Prostate gland (tissue), 2 donors: ENCODE measurements around the gene OSCP1. TPM values are rescaled to one million over a fixed set of nuclear protein-coding genes. Genes with fewer than 3 reads are reported as not detected.

ENCODE experiments used
- DNase-seq: peaks from one replicate; pipeline ENCODE4 v3.0.0-alpha.2; 2019; ENCODE audit warnings: low spot score
- H3K27ac ChIP-seq, 2 donors: fragments of 200-600 bp; sonication (generic); 2 replicates each; pipeline ENCODE4 v1.5.1; 2017 to 2019
- H3K27me3 ChIP-seq: fragments of 200-600 bp; sonication (generic); replicated peaks from 2 replicates; pipeline ENCODE4 v1.5.1; 2019; ENCODE audit not compliant: insufficient read depth
- H3K36me3 ChIP-seq, 2 donors: fragments of 200-600 bp; sonication (generic); 1 replicate in 1 of 2; 2 replicates in 1 of 2; pipeline versions ENCODE4 v1.5.1 to v1.8.1; 2017 to 2019
- H3K4me1 ChIP-seq: fragments of 200-600 bp; sonication (generic); replicated peaks from 2 replicates; pipeline ENCODE4 v1.5.1; 2019
- H3K4me3 ChIP-seq, 2 donors: fragments of 200-600 bp; sonication (generic); 2 replicates each; pipeline ENCODE4 v1.5.1; 2017 to 2019
- H3K9me3 ChIP-seq: fragments of 200-600 bp; sonication (generic); 2 replicates; pipeline ENCODE4 v1.5.1; 2017
- POLR2A ChIP-seq: fragments of 450-650 bp; IDR thresholded peaks from one replicate; pipeline ENCODE4 v1.6.1; 2016; ENCODE audit warnings: antibody characterized with exemption, mild to moderate bottlenecking
- POLR2AphosphoS5 ChIP-seq: sonication (generic); formaldehyde crosslinking; IDR thresholded peaks from one replicate; pipeline ENCODE4 v1.6.1; 2017; ENCODE audit warnings: antibody characterized with exemption
- WGBS: methylation state at CpG from one replicate; pipeline ENCODE4 v1.1.5; 2018; 5-methylcytosine and 5-hydroxymethylcytosine counted together
- intact Hi-C: fragments of 100-400 bp; cut with DNase I; formaldehyde crosslinking; loops from one replicate; pipeline ENCODE4 v1.14.2; 2022
- total RNA-seq, 2 donors: library from RNA; depleted of rRNA; stranded (reverse); fragments of >200 nt; gene quantifications; one replicate each; pipeline ENCODE4 v1.1.0, GENCODE V29; 2016
- TF ChIP-seq, protein P1 (sequence below), 4 experiments: fragments of 200-600 bp in 2 of 4; fragments of 450-650 bp in 2 of 4; sonication (generic) in 2 of 4; IDR thresholded peaks; 1 replicate in 3 of 4; 2 replicates in 1 of 4; pipeline ENCODE4 v1.5.1; 2016 to 2019; ENCODE audit warnings: antibody characterized with exemption in 4 of 4, mild to moderate bottlenecking in 2 of 4, moderate library complexity in 2 of 4

Gene OSCP1
- total RNA-seq, 2 donors from 2014 or later: 16.7 to 25.6 TPM

DNA sequence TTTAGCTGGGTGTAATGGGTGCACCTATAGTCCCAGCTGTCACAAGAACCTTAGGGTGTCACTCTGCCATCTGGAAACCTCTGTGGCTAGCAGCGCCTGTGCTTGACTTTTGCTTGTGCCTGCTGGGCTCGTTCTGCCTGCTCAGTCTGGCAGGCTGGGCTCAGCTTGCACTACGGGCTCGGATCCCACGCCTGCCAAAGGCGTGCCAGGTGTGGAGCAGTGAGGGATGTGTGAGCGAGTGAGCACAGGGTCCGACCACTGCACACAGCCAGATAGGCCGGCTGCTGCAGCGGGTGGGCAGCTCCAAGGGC, 49.8 kb downstream of the OSCP1 start:
- Histone ChIP-seq H3K4me3 (no peak overlapping the region), H3K36me3 (no peaks in the 10 kb centered on the region), H3K4me1 (no peaks in the 10 kb centered on the region), H3K9me3 (no peaks in the 10 kb centered on the region), H3K27me3 (no peaks in the 10 kb centered on the region), H3K27ac (no peak overlapping the region)
- TF ChIP-seq POLR2A (no peak), POLR2AphosphoS5 (no peak)
- TF ChIP-seq, protein P1, sequence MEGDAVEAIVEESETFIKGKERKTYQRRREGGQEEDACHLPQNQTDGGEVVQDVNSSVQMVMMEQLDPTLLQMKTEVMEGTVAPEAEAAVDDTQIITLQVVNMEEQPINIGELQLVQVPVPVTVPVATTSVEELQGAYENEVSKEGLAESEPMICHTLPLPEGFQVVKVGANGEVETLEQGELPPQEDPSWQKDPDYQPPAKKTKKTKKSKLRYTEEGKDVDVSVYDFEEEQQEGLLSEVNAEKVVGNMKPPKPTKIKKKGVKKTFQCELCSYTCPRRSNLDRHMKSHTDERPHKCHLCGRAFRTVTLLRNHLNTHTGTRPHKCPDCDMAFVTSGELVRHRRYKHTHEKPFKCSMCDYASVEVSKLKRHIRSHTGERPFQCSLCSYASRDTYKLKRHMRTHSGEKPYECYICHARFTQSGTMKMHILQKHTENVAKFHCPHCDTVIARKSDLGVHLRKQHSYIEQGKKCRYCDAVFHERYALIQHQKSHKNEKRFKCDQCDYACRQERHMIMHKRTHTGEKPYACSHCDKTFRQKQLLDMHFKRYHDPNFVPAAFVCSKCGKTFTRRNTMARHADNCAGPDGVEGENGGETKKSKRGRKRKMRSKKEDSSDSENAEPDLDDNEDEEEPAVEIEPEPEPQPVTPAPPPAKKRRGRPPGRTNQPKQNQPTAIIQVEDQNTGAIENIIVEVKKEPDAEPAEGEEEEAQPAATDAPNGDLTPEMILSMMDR (IDR thresholded peaks at IDR 0.05): no peak
- DNase-seq: no peak
- intact Hi-C loops: no loop called here
- WGBS: 91% methylated on average over 10 of the region's 10 CpGs

DNA sequence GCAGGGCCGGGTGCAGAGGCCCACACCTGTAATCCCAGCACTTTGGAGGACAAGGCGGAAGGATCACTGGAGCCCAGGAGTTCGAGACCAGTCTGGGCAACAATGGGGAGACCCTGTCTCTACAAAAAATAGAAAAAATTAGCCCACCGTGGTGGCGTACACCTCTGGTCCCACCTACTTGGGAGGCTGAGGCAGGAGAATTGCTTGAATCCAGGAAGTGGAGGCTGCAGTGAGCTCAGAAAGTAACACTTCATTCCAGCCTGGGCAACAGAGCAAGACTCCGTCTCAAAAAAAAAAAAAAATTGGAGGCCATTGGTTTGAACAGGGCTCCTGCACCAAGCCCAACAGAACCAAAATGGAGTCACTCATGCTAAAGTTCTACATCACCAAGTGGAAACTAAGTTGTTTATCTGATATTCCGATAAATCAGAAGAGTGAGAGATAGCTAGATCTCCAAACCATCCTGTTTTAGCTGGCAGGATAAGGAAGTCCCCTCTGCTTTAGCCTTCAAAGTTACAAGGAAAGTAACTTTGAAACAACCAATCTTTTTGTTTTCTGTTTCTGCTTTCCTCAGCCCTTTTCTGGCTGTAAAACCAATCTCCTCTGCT, 51.8 kb downstream of the OSCP1 start:
- TF ChIP-seq POLR2AphosphoS5 (no peak), POLR2A (no peak)
- TF ChIP-seq, protein P1 (IDR thresholded peaks at IDR 0.05): no peak
- 82% methylated on average over 7 of the region's 7 CpGs for WGBS
- intact Hi-C loops: no loop called here
- H3K27ac ChIP-seq: peak overlapping the region; percentile 84 to 90
- peak overlapping the region in 1 of 2 donors; percentile 58 for H3K4me3 ChIP-seq
- no peaks in the 10 kb centered on the region for H3K9me3 ChIP-seq
- DNase-seq: no peak
- H3K36me3 ChIP-seq: peaks cover 3 to 5% of the 10 kb centered on the region in 2 donors
- no peaks in the 10 kb centered on the region for H3K4me1 ChIP-seq
- H3K27me3 ChIP-seq: no peaks in the 10 kb centered on the region

DNA sequence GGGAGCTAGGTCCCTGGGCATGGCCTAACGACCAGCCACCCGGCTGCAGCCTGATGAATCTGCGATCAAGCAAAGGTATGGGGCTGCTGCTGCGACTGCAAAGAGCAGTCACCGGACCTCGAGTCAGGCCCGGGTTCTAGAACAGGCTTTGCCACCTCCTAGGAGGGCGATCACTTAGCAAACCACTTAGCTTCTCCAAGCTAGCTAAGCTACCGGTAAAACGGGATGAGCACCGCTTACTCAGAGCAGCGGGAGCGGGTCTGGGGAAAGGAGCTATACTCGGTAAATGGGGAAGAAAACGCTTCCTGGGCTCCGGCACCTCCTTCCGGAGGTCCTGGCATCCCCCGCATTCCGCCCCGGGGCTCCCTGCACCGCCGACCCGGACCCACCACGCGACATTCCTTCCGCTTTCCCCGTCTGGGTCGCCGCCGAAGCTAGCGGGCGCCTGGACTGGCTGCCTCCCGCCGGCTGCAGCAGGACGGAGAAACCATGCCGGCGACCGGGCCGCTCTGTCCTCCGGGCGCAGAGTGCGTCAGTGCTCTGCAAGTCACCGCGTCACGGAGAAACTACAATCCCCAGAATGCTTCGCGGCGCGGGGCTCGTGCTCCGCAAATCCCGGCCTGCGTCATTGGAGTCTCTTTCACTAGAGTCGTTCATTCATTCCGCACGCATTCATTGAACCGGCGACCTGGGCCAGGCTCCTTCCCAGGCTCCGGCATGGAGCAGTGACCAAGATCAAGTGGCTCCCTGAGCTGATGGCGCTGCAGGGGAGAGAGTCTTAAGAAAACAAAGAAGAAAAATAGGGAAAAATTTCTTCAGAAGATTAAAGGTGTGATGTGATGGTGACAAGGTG, 52.6 kb downstream of the OSCP1 start, which contains the start of gene LSM10:
TSS of gene LSM10 (minus strand) at position 531 of the 853 bp plus-strand sequence. CDS start 3,779 bp downstream, outside the sequence.
- under 1% methylated on average over 54 of the region's 60 CpGs for WGBS
- H3K27ac ChIP-seq: peak within 1 kb of the TSS; percentile 84 to 90
- no peaks in the 10 kb centered on the region for H3K27me3 ChIP-seq
- no peaks in the 10 kb centered on the region for H3K4me1 ChIP-seq
- peak within 1 kb of the TSS; percentile 58 to 67 for H3K4me3 ChIP-seq
- H3K9me3 ChIP-seq: no peaks in the 10 kb centered on the region
- peak; percentile 92 for DNase-seq
- peaks cover 8 to 14% of the 10 kb centered on the region in 2 donors for H3K36me3 ChIP-seq
- intact Hi-C loops: loop anchor here (1.0 kb wide), 1 partner anchor 8 kb away; no protein-coding TSS in a partner anchor
- TF ChIP-seq POLR2AphosphoS5: peak; percentile 98
- TF ChIP-seq POLR2A: peak; percentile 90
- TF ChIP-seq, protein P1 (IDR thresholded peaks at IDR 0.05): no peak

DNA sequence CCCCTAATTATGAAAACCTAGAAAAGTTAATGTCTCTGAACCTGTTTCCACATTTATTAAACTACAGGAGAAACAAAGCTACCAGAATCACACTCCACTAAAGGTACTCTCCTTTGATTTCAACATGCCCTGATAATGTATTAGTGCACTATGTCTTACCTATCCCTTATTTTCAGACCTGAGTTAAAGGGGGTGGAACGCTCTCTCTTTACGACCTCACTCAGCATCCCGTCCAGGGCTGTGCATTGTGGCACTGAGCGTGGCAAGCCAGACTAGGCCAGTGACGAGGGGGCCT, 53.2 kb downstream of the OSCP1 start:
- Histone ChIP-seq H3K4me1 (no peaks in the 10 kb centered on the region), H3K27ac (peak overlapping the region; percentile 84 to 90), H3K9me3 (no peaks in the 10 kb centered on the region), H3K36me3 (peaks cover 8 to 15% of the 10 kb centered on the region in 2 donors), H3K4me3 (peak overlapping the region; percentile 58 to 67), H3K27me3 (no peaks in the 10 kb centered on the region)
- intact Hi-C loops: loop anchor here (1.0 kb wide), 1 partner anchor 8 kb away; no protein-coding TSS in a partner anchor
- TF ChIP-seq POLR2AphosphoS5 (no peak), POLR2A (no peak)
- TF ChIP-seq, protein P1 (IDR thresholded peaks at IDR 0.05): no peak
- no peak for DNase-seq
- 1% methylated on average over 5 of the region's 5 CpGs for WGBS
